GM19438 (cell line): ENCODE results near the gene PDCD2.
"Not testable (repeated sequence)": the region's sequence is repeated elsewhere in the genome, so short reads cannot be mapped to it uniquely, and the experiment has no call there.

ENCODE experiments used
- ATAC-seq: cut with Tn5 transposase; IDR thresholded peaks from one replicate; pipeline ENCODE4 v1.9.1; 2021; ENCODE audit warnings: low read depth; ENCODE audit not compliant: unreplicated experiment

The PDCD2 gene

GRCh38 chr6:170553534-170554012 lies 30.9 kb downstream of the PDCD2 start:
- peak; percentile 24 for ATAC-seq

- ATAC-seq: peak; percentile 67
Observed at GRCh38 chr6:170552765-170553533, 31.5 kb downstream of the PDCD2 start, which contains the start of gene PSMB1. Gene PSMB1 (minus strand): TSS chr6:170553307. CDS start chr6:170553242, 65 bp downstream.

GRCh38 chr6:170545405-170545804 lies 39.0 kb downstream of the PDCD2 start:
- ATAC-seq: no peak

- ATAC-seq: no peak
Observed at GRCh38 chr6:170542031-170542719, 42.3 kb downstream of the PDCD2 start.

- ATAC-seq: no peak
Observed at GRCh38 chr6:170537329-170537728, 47.1 kb downstream of the PDCD2 start.

GRCh38 chr6:170536671-170537070 lies 47.8 kb downstream of the PDCD2 start:
- ATAC-seq: no peak

GRCh38 chr6:170535004-170535403 lies 49.4 kb downstream of the PDCD2 start:
- no peak for ATAC-seq

- ATAC-seq: no peak
Observed at GRCh38 chr6:170533792-170534191, 50.6 kb downstream of the PDCD2 start.

GRCh38 chr6:170532867-170533488 lies 51.5 kb downstream of the PDCD2 start:
- ATAC-seq: no peak

- ATAC-seq: peak; percentile 78
Observed at GRCh38 chr6:170529839-170530469, 54.5 kb downstream of the PDCD2 start.

GRCh38 chr6:170527995-170528394 lies 56.4 kb downstream of the PDCD2 start:
- ATAC-seq: not testable (repeated sequence)

GRCh38 chr6:170525795-170526194 lies 58.6 kb downstream of the PDCD2 start:
- ATAC-seq: no peak
